Suprapubic skin (tissue), 4 donors: ENCODE measurements around the gene RNF130.

Experiments used
- EP300 ChIP-seq: sonication (generic); formaldehyde crosslinking; IDR thresholded peaks from one replicate; pipeline ENCODE4 v1.6.1; 2017; ENCODE audit warnings: antibody characterized with exemption
- POLR2A ChIP-seq, 2 donors: fragments of 450-650 bp; IDR thresholded peaks; one replicate each; pipeline ENCODE4 v1.6.1; 2017; ENCODE audit warnings: antibody characterized with exemption in 2 of 2, mild to moderate bottlenecking in 2 of 2, moderate library complexity in 2 of 2
- POLR2AphosphoS5 ChIP-seq, 3 donors: sonication (generic); formaldehyde crosslinking; IDR thresholded peaks; one replicate each; pipeline ENCODE4 v1.6.1; 2017; ENCODE audit warnings: antibody characterized with exemption in 3 of 3
- TF ChIP-seq, protein P1 (sequence below), 2 donors: fragments of 200-600 bp in 1 of 2; fragments of 450-650 bp in 1 of 2; sonication (generic) in 1 of 2; IDR thresholded peaks; one replicate each; pipeline ENCODE4 v1.5.1; 2016 to 2019; ENCODE audit warnings: antibody characterized with exemption in 2 of 2, mild to moderate bottlenecking in 1 of 2, moderate library complexity in 1 of 2

DNA sequence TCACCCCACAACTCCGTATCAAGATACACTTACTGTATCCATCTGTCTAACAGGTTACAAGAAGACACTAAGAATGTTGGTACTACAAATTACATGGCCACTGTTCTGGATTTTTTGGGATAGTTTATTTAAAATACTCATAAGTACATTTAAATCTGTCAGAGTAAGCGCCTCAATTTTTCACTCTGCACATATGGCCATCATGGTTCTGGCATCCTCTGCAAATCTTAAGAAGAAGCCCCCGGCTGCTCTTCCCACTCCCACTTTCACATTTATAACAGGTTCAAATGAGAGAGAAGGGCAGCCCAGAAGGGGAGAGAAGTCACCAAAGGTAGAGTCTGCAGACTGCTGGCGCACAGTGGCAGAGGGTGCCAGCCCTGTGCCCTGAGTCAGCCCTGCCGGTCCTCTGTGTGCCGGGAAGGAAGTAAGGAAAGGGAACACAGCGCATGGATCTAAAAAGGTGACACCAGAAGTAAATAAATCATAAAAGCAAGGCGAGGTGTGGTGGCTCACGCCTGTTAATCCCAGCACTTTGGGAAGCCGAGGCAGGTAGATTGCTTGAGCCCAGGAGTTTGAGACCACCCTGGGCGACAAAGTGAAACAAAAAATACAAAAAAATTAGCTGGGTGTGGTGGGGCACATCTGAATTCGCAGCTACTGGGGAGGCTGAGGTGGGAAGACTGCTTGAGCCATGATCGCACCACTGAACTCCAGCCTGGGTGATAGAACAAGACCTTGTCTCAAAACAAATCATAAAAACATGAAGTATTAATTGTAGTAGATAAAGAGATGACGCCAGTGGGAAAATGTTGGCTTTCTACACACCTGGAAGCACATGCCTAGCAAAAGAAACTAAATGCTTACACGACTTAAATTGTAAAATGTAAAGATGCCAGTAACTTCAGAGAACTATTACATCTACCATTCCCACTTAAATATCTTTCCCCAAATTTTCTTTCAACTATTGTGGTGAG, 30.0 kb downstream of the RNF130 start:
- TF ChIP-seq POLR2A (IDR thresholded peaks at IDR 0.05) = no peak
- TF ChIP-seq, protein P1, sequence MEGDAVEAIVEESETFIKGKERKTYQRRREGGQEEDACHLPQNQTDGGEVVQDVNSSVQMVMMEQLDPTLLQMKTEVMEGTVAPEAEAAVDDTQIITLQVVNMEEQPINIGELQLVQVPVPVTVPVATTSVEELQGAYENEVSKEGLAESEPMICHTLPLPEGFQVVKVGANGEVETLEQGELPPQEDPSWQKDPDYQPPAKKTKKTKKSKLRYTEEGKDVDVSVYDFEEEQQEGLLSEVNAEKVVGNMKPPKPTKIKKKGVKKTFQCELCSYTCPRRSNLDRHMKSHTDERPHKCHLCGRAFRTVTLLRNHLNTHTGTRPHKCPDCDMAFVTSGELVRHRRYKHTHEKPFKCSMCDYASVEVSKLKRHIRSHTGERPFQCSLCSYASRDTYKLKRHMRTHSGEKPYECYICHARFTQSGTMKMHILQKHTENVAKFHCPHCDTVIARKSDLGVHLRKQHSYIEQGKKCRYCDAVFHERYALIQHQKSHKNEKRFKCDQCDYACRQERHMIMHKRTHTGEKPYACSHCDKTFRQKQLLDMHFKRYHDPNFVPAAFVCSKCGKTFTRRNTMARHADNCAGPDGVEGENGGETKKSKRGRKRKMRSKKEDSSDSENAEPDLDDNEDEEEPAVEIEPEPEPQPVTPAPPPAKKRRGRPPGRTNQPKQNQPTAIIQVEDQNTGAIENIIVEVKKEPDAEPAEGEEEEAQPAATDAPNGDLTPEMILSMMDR (IDR thresholded peaks at IDR 0.05) = no peak
- no peak for TF ChIP-seq EP300
- no peak for TF ChIP-seq POLR2AphosphoS5 (IDR thresholded peaks at IDR 0.05)
